Measurements from ENCODE around the gene TMSB4X.
"Not testable (repeated sequence)": the region's sequence is repeated elsewhere in the genome, so short reads cannot be mapped to it uniquely, and the experiment has no call there.

Gene TMSB4X

GRCh38 chrX:12974796-12975669 lies at the start of gene TMSB4X:
Gene TMSB4X, plus strand, starts transcription at chrX:12975110.
- peak; percentile 91 for DNase-seq

GRCh38 chrX:12929701-12930100 lies 45.2 kb upstream of the TMSB4X start:
- DNase-seq = no peak

- DNase-seq = no peak
These were observed 44.8 kb upstream of the TMSB4X start for GRCh38 chrX:12930150-12930549.

- no peak for DNase-seq
These were observed 42.7 kb upstream of the TMSB4X start for GRCh38 chrX:12932244-12932643.

GRCh38 chrX:12934850-12935249 lies 40.1 kb upstream of the TMSB4X start:
- no peak for DNase-seq

- no peak for DNase-seq
These were observed 38.0 kb upstream of the TMSB4X start for GRCh38 chrX:12936947-12937346.

- not testable (repeated sequence) for DNase-seq
These were observed 34.4 kb upstream of the TMSB4X start for GRCh38 chrX:12940471-12940870.

GRCh38 chrX:12943592-12943991 lies 31.3 kb upstream of the TMSB4X start:
- DNase-seq = not testable (repeated sequence)

- not testable (repeated sequence) for DNase-seq
These were observed 30.5 kb upstream of the TMSB4X start for GRCh38 chrX:12944452-12944851.

- DNase-seq = no peak
These were observed 29.4 kb upstream of the TMSB4X start for GRCh38 chrX:12945494-12945893.

GRCh38 chrX:12946406-12946805 lies 28.5 kb upstream of the TMSB4X start:
- no peak for DNase-seq

- DNase-seq = peak; percentile 85
These were observed 27.9 kb upstream of the TMSB4X start for GRCh38 chrX:12946838-12947544.

- DNase-seq = no peak
These were observed 27.2 kb upstream of the TMSB4X start for GRCh38 chrX:12947545-12948235.

- no peak for DNase-seq
These were observed 26.4 kb upstream of the TMSB4X start for GRCh38 chrX:12948495-12948894.

- DNase-seq = peak; percentile 6
These were observed 25.5 kb upstream of the TMSB4X start for GRCh38 chrX:12949205-12949926.

- peak; percentile 39 for DNase-seq
These were observed 24.8 kb upstream of the TMSB4X start for GRCh38 chrX:12949927-12950656.

- DNase-seq = no peak
These were observed 23.9 kb upstream of the TMSB4X start for GRCh38 chrX:12950851-12951594.

GRCh38 chrX:12951595-12951975 lies 23.3 kb upstream of the TMSB4X start:
- DNase-seq = no peak

GRCh38 chrX:12953420-12953819 lies 21.5 kb upstream of the TMSB4X start:
- no peak for DNase-seq

- no peak for DNase-seq
These were observed 20.5 kb upstream of the TMSB4X start for GRCh38 chrX:12954376-12954775.

- no peak for DNase-seq
These were observed 19.9 kb upstream of the TMSB4X start for GRCh38 chrX:12954981-12955380.

Measured in eye (tissue), 1 donor.